Measurements from ENCODE around the gene WFDC6.

WFDC6 gene

GRCh38 chr20:45489083-45489531 lies 50.2 kb downstream of the WFDC6 start:
- no peak for FAIRE-seq
- TF ChIP-seq, protein P1, sequence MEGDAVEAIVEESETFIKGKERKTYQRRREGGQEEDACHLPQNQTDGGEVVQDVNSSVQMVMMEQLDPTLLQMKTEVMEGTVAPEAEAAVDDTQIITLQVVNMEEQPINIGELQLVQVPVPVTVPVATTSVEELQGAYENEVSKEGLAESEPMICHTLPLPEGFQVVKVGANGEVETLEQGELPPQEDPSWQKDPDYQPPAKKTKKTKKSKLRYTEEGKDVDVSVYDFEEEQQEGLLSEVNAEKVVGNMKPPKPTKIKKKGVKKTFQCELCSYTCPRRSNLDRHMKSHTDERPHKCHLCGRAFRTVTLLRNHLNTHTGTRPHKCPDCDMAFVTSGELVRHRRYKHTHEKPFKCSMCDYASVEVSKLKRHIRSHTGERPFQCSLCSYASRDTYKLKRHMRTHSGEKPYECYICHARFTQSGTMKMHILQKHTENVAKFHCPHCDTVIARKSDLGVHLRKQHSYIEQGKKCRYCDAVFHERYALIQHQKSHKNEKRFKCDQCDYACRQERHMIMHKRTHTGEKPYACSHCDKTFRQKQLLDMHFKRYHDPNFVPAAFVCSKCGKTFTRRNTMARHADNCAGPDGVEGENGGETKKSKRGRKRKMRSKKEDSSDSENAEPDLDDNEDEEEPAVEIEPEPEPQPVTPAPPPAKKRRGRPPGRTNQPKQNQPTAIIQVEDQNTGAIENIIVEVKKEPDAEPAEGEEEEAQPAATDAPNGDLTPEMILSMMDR (IDR thresholded peaks at IDR 0.05; ENCODE audit: insufficient read depth, missing control alignments), result no peak
- no peak for DNase-seq (ENCODE audit: insufficient read length, low spot score)

DNA sequence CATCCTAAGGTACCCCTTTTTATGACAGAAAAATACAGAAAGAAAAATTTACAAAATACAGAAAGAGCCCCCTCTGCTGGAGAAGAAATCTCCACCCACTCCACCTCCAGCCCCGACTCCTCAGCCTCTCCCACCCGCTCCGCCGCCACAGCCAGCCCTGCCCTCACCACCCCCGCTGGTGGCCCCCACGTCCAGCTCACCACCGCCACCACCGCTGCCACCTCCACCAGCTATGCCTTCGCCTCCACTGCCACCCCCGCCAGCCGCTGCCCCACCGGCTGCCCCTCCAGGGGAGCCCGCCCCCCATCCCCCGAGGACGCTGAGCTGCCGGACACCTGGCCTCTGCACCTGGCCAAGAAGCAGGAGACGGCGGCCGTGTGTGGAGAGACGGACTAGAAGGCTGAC lies 52.0 kb downstream of the WFDC6 start:
- FAIRE-seq (no peak), DNase-seq (ENCODE audit: insufficient read length, low spot score) (no peak)

GRCh38 chr20:45485388-45485787 lies 53.9 kb downstream of the WFDC6 start:
- TF ChIP-seq, protein P1 (IDR thresholded peaks at IDR 0.05; ENCODE audit: insufficient read depth, missing control alignments), result no peak
- DNase-seq (ENCODE audit: insufficient read length, low spot score) (no peak), FAIRE-seq (no peak)

More for the DNA sequence above, 52.0 kb downstream of the WFDC6 start:
- TF ChIP-seq, protein P1 (IDR thresholded peaks at IDR 0.05; ENCODE audit: insufficient read depth, missing control alignments), result no peak

DNA sequence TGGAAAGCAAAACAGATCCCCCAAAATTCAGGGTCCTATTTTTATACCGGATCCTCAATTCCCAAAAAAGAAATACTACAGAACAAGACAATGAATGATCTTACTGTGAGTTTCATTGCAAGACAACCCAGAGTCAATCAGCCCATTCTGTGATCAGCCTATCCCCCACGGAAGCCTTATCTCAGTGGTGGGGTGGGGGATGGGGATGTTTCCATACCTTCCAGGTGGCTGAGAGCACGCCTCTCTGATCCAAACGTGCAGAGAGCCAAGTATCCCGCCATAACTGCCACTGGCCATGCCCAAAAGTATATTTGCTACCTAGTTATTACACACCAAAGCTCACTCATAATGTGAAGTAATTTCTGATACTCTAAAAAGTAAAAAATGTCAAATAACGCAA lies 54.6 kb downstream of the WFDC6 start:
- FAIRE-seq, result no peak
- TF ChIP-seq, protein P1 (IDR thresholded peaks at IDR 0.05; ENCODE audit: insufficient read depth, missing control alignments), result no peak
- DNase-seq (ENCODE audit: insufficient read length, low spot score), result no peak
